Heart right ventricle (tissue), 16 donors: Measurements from ENCODE around the gene ARF6. TPM values are rescaled to one million over a fixed set of nuclear protein-coding genes. Genes with fewer than 3 reads are reported as not detected.

ENCODE experiments used
- ATAC-seq, 8 donors: fragments of 200-7000 bp; cut with Tn5 transposase; one replicate each; pipeline ENCODE4 v1.9.1; 2020; ENCODE audit warnings: mild to moderate bottlenecking in 8 of 8, moderate library complexity in 8 of 8, moderate number of reproducible peaks in 1 of 8
- DNase-seq, 2 donors: peaks; one replicate each; pipeline ENCODE4 v3.0.0-alpha.2; 2020
- H3K27ac ChIP-seq, 10 donors: fragments of 200-600 bp; sonication (generic) in 2 of 10; one replicate each; pipeline versions ENCODE4 v1.5.0 to v1.8.0; 2020 to 2022; ENCODE audit warnings: mild to moderate bottlenecking in 3 of 10
- H3K27me3 ChIP-seq, 7 donors: fragments of 200-600 bp; one replicate each; pipeline ENCODE4 v1.8.0; 2021 to 2022; ENCODE audit warnings: mild to moderate bottlenecking in 2 of 7
- H3K36me3 ChIP-seq, 9 donors: fragments of 200-600 bp; sonication (generic) in 1 of 9; one replicate each; pipeline versions ENCODE4 v1.5.0 to v1.8.0; 2020 to 2022; ENCODE audit warnings: mild to moderate bottlenecking in 2 of 9
- H3K4me1 ChIP-seq, 9 donors: fragments of 200-600 bp; sonication (generic) in 1 of 9; one replicate each; pipeline versions ENCODE4 v1.5.0 to v1.8.0; 2020 to 2022; ENCODE audit warnings: mild to moderate bottlenecking in 4 of 9
- H3K4me3 ChIP-seq, 10 donors: fragments of 200-600 bp; sonication (generic) in 2 of 10; one replicate each; pipeline versions ENCODE4 v1.5.0 to v1.8.0; 2020 to 2022; ENCODE audit warnings: mild to moderate bottlenecking in 7 of 10, moderate library complexity in 2 of 10
- H3K9me3 ChIP-seq, 11 donors: fragments of 200-600 bp in 10 of 11; sonication (generic) in 2 of 11; one replicate each; pipeline versions ENCODE4 v1.5.0 to v1.8.0; 2013 to 2022; ENCODE audit warnings: mild to moderate bottlenecking in 2 of 11, control low read depth in 1 of 11, moderate library complexity in 1 of 11
- CTCF ChIP-seq, 9 donors: fragments of 200-600 bp; sonication (generic) in 2 of 9; IDR thresholded peaks; one replicate each; pipeline versions ENCODE4 v1.5.0 to v1.8.0; 2021 to 2022; ENCODE audit warnings: antibody characterized with exemption in 9 of 9, mild to moderate bottlenecking in 5 of 9, moderate library complexity in 1 of 9
- WGBS, 2 donors: extraction: QIAGEN DNeasy Blood & Tissue Kit; methylation state at CpG; one replicate each; pipeline ENCODE4 v1.1.7; 2013; ENCODE audit warnings: inconsistent platforms in 1 of 2; 5-methylcytosine and 5-hydroxymethylcytosine counted together
- intact Hi-C, 10 donors: fragments of 100-400 bp; cut with DNase I; formaldehyde crosslinking; loops; one replicate each; pipeline versions ENCODE4 v1.11.1 to v1.14.2; 2022
- polyA plus RNA-seq, 2 donors: library from polyadenylated mRNA; stranded (reverse); fragments of 200-250 nt; gene quantifications; one replicate each; pipeline ENCODE4 v1.2.3, GENCODE V29; 2013
- total RNA-seq, 10 donors: library from RNA; stranded (reverse); fragmentation: NEBNext Ultra II Directional in 3 of 10; extraction: Animal tissue kit (Norgen Biotek cat#: 25700) in 3 of 10; gene quantifications; one replicate each; pipeline versions ENCODE4 v1.2.1 to v1.2.4, GENCODE V29; 2021 to 2023
- donor health status: Arrhythmogenic right ventricular cardiomyopathy.
- donor health status: ischemic (EF 13 %, LVEDD 7.1; RV severe dilation, severe dysfunction).
- donor health status: healthy with polysubstance abuse.
- donor health status: DM: no; HTN: yes; CAD: no.
- donor health status: DM: no; HTN: no; CAD: no.
- donor health status: ischemic (EF 25% LVEDD 6.9; RV normal size, moderate dysfunction).
- donor health status: ischemic (EF 25% LVEDD 5.7; RV mildly dilated, moderate dysfunction).
- donor health status: healthy.
- donor health status: DM: yes; HTN: yes; CAD: no.
- donor health status: Ischemic cardiomyopathy.
- donor health status: ischemic (EF 35%, LVEDD 5.7; RV mildly dilated, moderate dysfunction).
- donor health status: nonischemic (EF 11% LVEDD 7.7; RV severe dilation, severe dysfunction).
- donor health status: DM: yes; HTN: yes; CAD: no.
- donor health status: PGD.
- donor health status: ischemic (EF 29% LVEDD 5.4; RV normal size, mild dysfunction).
- donor health status: nonischemic (EF 23%, LVEDD 6.1; RV moderate dilation, normal function).

Gene ARF6
- total and polyA plus RNA-seq, 12 donors = 11.0 to 40.5 (median 24.1) TPM

- no peak for ATAC-seq
- Histone ChIP-seq H3K36me3 (no peaks in the 10 kb centered on the region), H3K9me3 (no peaks in the 10 kb centered on the region), H3K4me1 (peaks cover 0 to 64% (median 7%) of the 10 kb centered on the region in 9 donors), H3K4me3 (no peak overlapping the region), H3K27me3 (no peaks in the 10 kb centered on the region), H3K27ac (peak overlapping the region in 7 of 10 donors; percentile 6 to 86 (median 33))
- intact Hi-C loops = loop anchor here in 1 of 10 donors (10.0 kb wide), 1 partner anchor 66 kb away; no protein-coding TSS in a partner anchor
- TF ChIP-seq CTCF (IDR thresholded peaks at IDR 0.05) = no peak
- 0% methylated on average over 1 of the region's 1 CpG for WGBS, 2 donors
- DNase-seq = no peak
Measured at GRCh38 chr14:49908433-49908782, 15.5 kb downstream of the ARF6 start.

DNA sequence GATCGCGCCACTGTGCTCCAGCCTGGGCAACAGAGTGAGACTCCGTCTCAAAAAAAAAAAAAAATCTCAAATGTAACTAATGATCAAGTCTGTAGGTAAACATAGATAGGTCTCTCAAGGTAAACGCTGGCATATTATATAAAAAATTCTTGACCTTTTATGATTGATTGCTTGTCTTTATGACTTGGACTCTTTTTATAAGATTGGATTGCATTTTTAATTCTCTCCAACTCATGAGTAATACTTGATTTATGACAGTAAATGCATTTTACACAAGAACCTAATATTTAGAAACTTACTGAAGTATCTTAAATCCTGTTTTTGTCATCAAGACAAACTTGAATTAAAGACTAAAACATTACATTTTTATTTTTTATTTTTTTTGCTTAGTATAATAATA is 16.1 kb downstream of the ARF6 start:
- no peak for DNase-seq
- TF ChIP-seq CTCF (IDR thresholded peaks at IDR 0.05) = no peak
- intact Hi-C loops = loop anchor here in 1 of 10 donors (10.0 kb wide), 1 partner anchor 66 kb away; no protein-coding TSS in a partner anchor
- H3K27me3 ChIP-seq = no peaks in the 10 kb centered on the region
- H3K27ac ChIP-seq = peak overlapping the region in 1 of 10 donors; percentile 86
- no peak for ATAC-seq
- 93 to 99% methylated on average over 4 of the region's 4 CpGs for whole genome bisulfite sequencing, 2 donors
- H3K4me3 ChIP-seq = no peak overlapping the region
- peaks cover 0 to 64% (median 7%) of the 10 kb centered on the region in 9 donors for H3K4me1 ChIP-seq
- no peaks in the 10 kb centered on the region for H3K9me3 ChIP-seq
- H3K36me3 ChIP-seq = no peaks in the 10 kb centered on the region

- Histone ChIP-seq H3K36me3 (no peaks in the 10 kb centered on the region), H3K27ac (no peak overlapping the region), H3K4me1 (peaks cover 0 to 18% (median 3%) of the 10 kb centered on the region in 9 donors), H3K27me3 (no peaks in the 10 kb centered on the region), H3K9me3 (no peaks in the 10 kb centered on the region), H3K4me3 (no peak overlapping the region)
- no peak for TF ChIP-seq CTCF (IDR thresholded peaks at IDR 0.05)
- DNase-seq (no peak), ATAC-seq (no peak)
- intact Hi-C loops = loop anchor here in 1 of 10 donors (10.0 kb wide), 1 partner anchor 50 kb away; no protein-coding TSS in a partner anchor
Measured at GRCh38 chr14:49915085-49915484, 22.2 kb downstream of the ARF6 start.

- 97 to 99% methylated on average over 2 of the region's 2 CpGs for WGBS, 2 donors
- Histone ChIP-seq H3K36me3 (no peaks in the 10 kb centered on the region), H3K9me3 (no peaks in the 10 kb centered on the region), H3K4me3 (no peak overlapping the region), H3K27me3 (no peaks in the 10 kb centered on the region), H3K4me1 (peaks cover 0 to 15% (median 0%) of the 10 kb centered on the region in 9 donors), H3K27ac (no peak overlapping the region)
- DNase-seq = no peak
- intact Hi-C loops = loop anchor here in 1 of 10 donors (10.0 kb wide), 1 partner anchor 46 kb away; no protein-coding TSS in a partner anchor
- no peak for TF ChIP-seq CTCF (IDR thresholded peaks at IDR 0.05)
- no peak for ATAC-seq
Measured at GRCh38 chr14:49918706-49919105, 25.8 kb downstream of the ARF6 start.
